ENCODE results near the gene IL11.

- TF ChIP-seq CTCF (IDR thresholded peaks at IDR 0.05; ENCODE audit: extremely low read depth in 1 of 2, insufficient read depth in 1 of 2, low read depth in 1 of 2, low read length in 2 of 2), result no peak
- TF ChIP-seq EZH2 (IDR thresholded peaks at IDR 0.05; ENCODE audit: borderline replicate concordance, low read depth, low read length, severe bottlenecking), result peak; percentile 53
- no peak for TF ChIP-seq POLR2A (IDR thresholded peaks at IDR 0.05; ENCODE audit: low read depth, low read length)
- no peak for TF ChIP-seq MAX (IDR thresholded peaks at IDR 0.05; ENCODE audit: insufficient read depth, insufficient read length)
Observed at GRCh38 chr19:55353356-55353802, 16.9 kb downstream of the IL11 start.
